D721Med (cell line): ENCODE data around the gene RAPGEF1.
A peak's percentile ranks its signal among the peaks of the same experiment; 100 is the strongest.

Experiments used
- DNase-seq: peaks from one replicate; pipeline ENCODE4 v3.0.0; 2011; ENCODE audit warnings: low spot score; ENCODE audit not compliant: insufficient read length
- FAIRE-seq: peaks from 2 replicates; lab custom pipeline; 2011; peaks lifted over from hg19 to GRCh38; lab: Jason Lieb, UNC
- CTCF ChIP-seq: IDR thresholded peaks from 2 replicates; pipeline ENCODE4 v1.5.1; 2012; ENCODE audit warnings: mild to moderate bottlenecking, control low read depth; ENCODE audit not compliant: insufficient read depth; ENCODE audit errors: missing control alignments

RAPGEF1 gene

GRCh38 chr9:131539223-131539923 lies 200.5 kb downstream of the RAPGEF1 start:
- TF ChIP-seq CTCF: no peak
- no peak for FAIRE-seq
- no peak for DNase-seq

DNA sequence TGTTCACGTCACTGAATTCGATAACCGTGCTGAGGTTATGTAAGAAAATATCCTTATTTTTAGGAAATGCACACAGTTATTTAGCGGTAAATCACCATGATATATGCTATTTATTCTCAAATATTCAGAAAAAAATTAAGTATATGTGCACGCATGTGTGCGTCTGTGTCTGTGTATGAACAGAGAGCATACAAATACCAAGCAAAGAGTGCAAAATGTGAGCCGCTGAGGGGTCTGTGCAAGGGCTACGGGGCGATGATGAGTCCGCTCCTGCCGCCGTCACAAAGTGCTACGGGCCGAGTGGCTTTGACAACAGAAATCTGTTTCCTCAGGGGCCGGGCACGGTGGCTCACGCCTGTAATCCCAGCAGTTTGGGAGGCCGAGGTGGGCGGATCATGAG lies 201.9 kb downstream of the RAPGEF1 start:
- TF ChIP-seq CTCF: no peak
- no peak for DNase-seq
- no peak for FAIRE-seq

- TF ChIP-seq CTCF: no peak
- FAIRE-seq: no peak
- no peak for DNase-seq
Measured at GRCh38 chr9:131534721-131535237, 205.1 kb downstream of the RAPGEF1 start.

DNA sequence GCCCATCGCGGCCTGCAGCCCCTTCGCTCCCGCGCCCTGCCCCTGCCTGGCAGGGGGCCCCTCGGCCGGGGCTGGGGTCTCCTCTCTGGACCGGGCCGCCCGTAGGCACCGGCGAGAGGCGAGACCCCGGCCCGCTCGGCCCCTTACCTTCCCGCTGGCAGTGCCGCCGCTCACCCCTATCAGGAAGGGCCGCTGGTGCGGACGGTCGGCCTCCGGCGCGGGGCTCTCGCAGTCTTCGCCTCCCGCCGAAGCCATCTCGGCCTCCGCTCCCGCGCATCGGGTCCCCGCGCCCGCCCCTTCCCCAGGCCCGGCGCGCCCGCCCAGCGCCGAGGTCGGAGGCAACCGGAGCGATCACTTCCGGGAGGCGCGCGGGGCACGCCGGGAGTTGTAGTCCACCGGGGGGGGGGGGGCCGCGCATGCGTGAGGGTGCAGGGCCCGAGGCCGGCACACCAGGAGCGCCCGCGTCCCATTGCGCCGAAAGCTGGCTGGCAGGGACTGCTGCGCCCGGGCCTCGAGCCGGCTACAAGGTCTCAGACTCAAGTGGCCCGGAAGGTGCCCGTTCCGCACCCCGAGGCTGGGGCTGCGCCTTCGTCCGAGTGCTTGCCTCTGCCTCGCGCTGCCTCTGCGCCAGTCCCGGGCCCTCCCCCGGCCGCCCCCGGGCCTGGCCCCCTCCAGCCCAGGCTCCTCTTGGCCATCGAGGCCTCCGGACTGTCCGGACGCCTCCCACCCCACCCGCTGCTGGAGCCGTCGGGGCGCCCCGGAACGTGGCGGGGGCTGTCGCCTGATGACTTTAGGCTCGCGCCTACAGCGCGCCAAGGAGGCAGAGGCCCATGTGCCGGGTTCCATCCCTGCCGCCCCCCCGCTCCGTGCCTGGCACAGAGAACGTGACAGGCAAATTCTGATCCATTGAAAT lies 208.7 kb downstream of the RAPGEF1 start, which contains the start of gene UCK1:
Gene UCK1, minus strand, starts transcription at position 344 of the 913 bp plus-strand sequence. Its CDS starts 89 bp downstream, at position 255.
- FAIRE-seq (no peak), DNase-seq (peak; percentile 97)
- TF ChIP-seq CTCF: no peak

DNA sequence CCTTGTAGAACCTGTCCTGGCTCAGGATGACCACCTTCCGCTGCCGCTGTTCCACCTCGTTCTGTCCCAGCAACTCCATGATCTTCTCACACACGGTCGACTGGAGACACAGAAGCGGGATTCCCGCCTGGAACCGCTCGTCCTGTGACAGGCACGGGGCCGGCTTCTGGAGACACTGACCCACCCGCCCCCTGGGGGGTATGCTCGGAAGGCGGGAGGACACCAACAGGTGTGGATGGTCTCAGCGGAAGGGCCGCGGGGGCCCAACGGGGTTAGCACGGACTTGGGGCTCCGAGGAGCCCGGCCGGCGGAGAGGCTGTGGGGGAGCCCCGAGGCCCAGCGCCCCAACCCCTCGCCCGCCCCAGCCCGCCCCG lies 209.3 kb downstream of the RAPGEF1 start:
- DNase-seq (peak; percentile 53), FAIRE-seq (no peak)
- TF ChIP-seq CTCF: no peak

GRCh38 chr9:131529597-131530545 lies 210.0 kb downstream of the RAPGEF1 start:
- FAIRE-seq (no peak), DNase-seq (peak; percentile 17)
- TF ChIP-seq CTCF: no peak
